Sigmoid colon (tissue), 7 donors: ENCODE measurements around the gene UCP1. TPM values are rescaled to one million over a fixed set of nuclear protein-coding genes. Genes with fewer than 3 reads are reported as not detected.

Source experiments
- DNase-seq: peaks from one replicate; pipeline ENCODE4 v3.0.0-alpha.2; 2019
- H3K27ac ChIP-seq, 4 donors: fragments of 200-600 bp; sonication (generic); one replicate each; pipeline ENCODE4 v1.5.1; 2016 to 2019; ENCODE audit warnings: mild to moderate bottlenecking in 1 of 4
- H3K27me3 ChIP-seq, 3 donors: fragments of 200-600 bp; sonication (generic); one replicate each; pipeline ENCODE4 v1.5.1; 2019; ENCODE audit warnings: mild to moderate bottlenecking in 1 of 3
- H3K36me3 ChIP-seq, 4 donors: fragments of 200-600 bp; sonication (generic); one replicate each; pipeline ENCODE4 v1.5.1; 2016 to 2019
- H3K4me1 ChIP-seq, 4 donors: fragments of 200-600 bp; sonication (generic); one replicate each; pipeline ENCODE4 v1.5.1; 2017 to 2019
- H3K4me3 ChIP-seq, 4 donors: fragments of 200-600 bp; sonication (generic); one replicate each; pipeline ENCODE4 v1.5.1; 2017 to 2019; ENCODE audit warnings: mild to moderate bottlenecking in 2 of 4, moderate library complexity in 1 of 4
- H3K9me3 ChIP-seq, 4 donors: fragments of 200-600 bp in 3 of 4; sonication (generic) in 3 of 4; one replicate each; pipeline versions ENCODE4 v1.5.1 to v1.6.1; 2013 to 2019
- CTCF ChIP-seq, 4 experiments: fragments of 450-650 bp in 3 of 4; fragments of 200-600 bp in 1 of 4; IDR thresholded peaks; one replicate each; pipeline ENCODE4 v1.5.1; 2016 to 2019; ENCODE audit warnings: antibody characterized with exemption in 4 of 4, mild to moderate bottlenecking in 3 of 4, moderate library complexity in 2 of 4
- EP300 ChIP-seq, 4 donors: sonication (generic); formaldehyde crosslinking; IDR thresholded peaks; one replicate each; pipeline ENCODE4 v1.6.1; 2017; ENCODE audit warnings: antibody characterized with exemption in 4 of 4
- POLR2A ChIP-seq, 2 donors: fragments of 450-650 bp; IDR thresholded peaks; one replicate each; pipeline ENCODE4 v1.6.1; 2016; ENCODE audit warnings: antibody characterized with exemption in 2 of 2, mild to moderate bottlenecking in 2 of 2, moderate library complexity in 2 of 2
- POLR2AphosphoS5 ChIP-seq, 4 donors: sonication (generic); formaldehyde crosslinking; IDR thresholded peaks; one replicate each; pipeline ENCODE4 v1.6.1; 2017; ENCODE audit warnings: antibody characterized with exemption in 4 of 4
- WGBS, 2 donors: extraction: QIAGEN DNeasy Blood & Tissue Kit; methylation state at CpG; one replicate each; pipeline ENCODE4 v1.1.7; 2013; 5-methylcytosine and 5-hydroxymethylcytosine counted together
- intact Hi-C: fragments of 100-400 bp; cut with DNase I; formaldehyde crosslinking; loops from one replicate; pipeline ENCODE4 v1.15.1; 2023
- polyA plus RNA-seq, 3 donors: library from polyadenylated mRNA; stranded (reverse); fragments of 200-250 nt; gene quantifications; one replicate each; pipeline ENCODE4 v1.2.3, GENCODE V29; 2013
- total RNA-seq, 4 donors: library from RNA; depleted of rRNA; stranded (reverse); fragments of >200 nt; gene quantifications; one replicate each; pipeline ENCODE4 v1.1.0, GENCODE V29; 2016
- donor health status: healthy with polysubstance abuse.
- donor health status: Bipolar disorder and iron deficiency.
- donor health status: healthy.

The UCP1 gene
- not detected for total RNA-seq
- polyA plus RNA-seq: not detected

- Histone ChIP-seq H3K9me3 (no peaks in the 10 kb centered on the region), H3K27ac (no peak within 1 kb of the TSS), H3K36me3 (no peaks in the 10 kb centered on the region), H3K4me1 (peaks cover 0 to 18% (median 8%) of the 10 kb centered on the region in 4 donors), H3K27me3 (peaks cover 12 to 52% (median 33%) of the 10 kb centered on the region in 3 donors), H3K4me3 (peak within 1 kb of the TSS; percentile 26 to 56 (median 47))
- 2% methylated on average over 69 of the region's 69 CpGs for WGBS, 2 donors
- TF ChIP-seq CTCF (IDR thresholded peaks at IDR 0.05) (no peak), POLR2AphosphoS5 (IDR thresholded peaks at IDR 0.05) (no peak), POLR2A (IDR thresholded peaks at IDR 0.05) (no peak), EP300 (IDR thresholded peaks at IDR 0.05) (no peak)
- no peak for DNase-seq
- intact Hi-C loops: no loop called here
Measured at GRCh38 chr4:140568507-140569306, at the start of gene UCP1. TSS of gene UCP1 (minus strand) at chr4:140568961. CDS start at chr4:140568729, 232 bp downstream.

GRCh38 chr4:140617499-140618248 lies 48.9 kb upstream of the UCP1 start:
- Histone ChIP-seq H3K4me3 (no peak overlapping the region), H3K4me1 (no peaks in the 10 kb centered on the region), H3K27ac (no peak overlapping the region), H3K27me3 (no peaks in the 10 kb centered on the region), H3K36me3 (no peaks in the 10 kb centered on the region), H3K9me3 (no peaks in the 10 kb centered on the region)
- DNase-seq: no peak
- 67 to 85% methylated on average over 7 of the region's 7 CpGs for WGBS, 2 donors
- intact Hi-C loops: loop anchor here (10.0 kb wide), 1 partner anchor 237 kb away; no protein-coding TSS in a partner anchor
- TF ChIP-seq POLR2A (IDR thresholded peaks at IDR 0.05): no peak
- TF ChIP-seq POLR2AphosphoS5 (IDR thresholded peaks at IDR 0.05): no peak
- no peak for TF ChIP-seq CTCF (IDR thresholded peaks at IDR 0.05)
- no peak for TF ChIP-seq EP300 (IDR thresholded peaks at IDR 0.05)

GRCh38 chr4:140615451-140615850 lies 46.7 kb upstream of the UCP1 start:
- no peak overlapping the region for H3K27ac ChIP-seq
- H3K9me3 ChIP-seq: no peaks in the 10 kb centered on the region
- 34 to 75% methylated on average over 1 of the region's 1 CpG for WGBS, 2 donors
- H3K36me3 ChIP-seq: no peaks in the 10 kb centered on the region
- TF ChIP-seq POLR2AphosphoS5 (IDR thresholded peaks at IDR 0.05) (no peak), CTCF (IDR thresholded peaks at IDR 0.05) (no peak), POLR2A (IDR thresholded peaks at IDR 0.05) (no peak), EP300 (IDR thresholded peaks at IDR 0.05) (no peak)
- DNase-seq: no peak
- no peaks in the 10 kb centered on the region for H3K4me1 ChIP-seq
- H3K4me3 ChIP-seq: no peak overlapping the region
- H3K27me3 ChIP-seq: no peaks in the 10 kb centered on the region
- intact Hi-C loops: loop anchor here (10.0 kb wide), 1 partner anchor 239 kb away; no protein-coding TSS in a partner anchor

- TF ChIP-seq POLR2A (IDR thresholded peaks at IDR 0.05): no peak
- no peak for TF ChIP-seq EP300 (IDR thresholded peaks at IDR 0.05)
- TF ChIP-seq CTCF (IDR thresholded peaks at IDR 0.05): no peak
- TF ChIP-seq POLR2AphosphoS5 (IDR thresholded peaks at IDR 0.05): no peak
- DNase-seq: no peak
- H3K27me3 ChIP-seq: no peaks in the 10 kb centered on the region
- intact Hi-C loops: loop anchor here (10.0 kb wide), 1 partner anchor 242 kb away; no protein-coding TSS in a partner anchor
- WGBS, 2 donors: 52 to 89% methylated on average over 1 of the region's 1 CpG
- no peaks in the 10 kb centered on the region for H3K36me3 ChIP-seq
- H3K27ac ChIP-seq: no peak overlapping the region
- H3K4me1 ChIP-seq: no peaks in the 10 kb centered on the region
- H3K9me3 ChIP-seq: no peaks in the 10 kb centered on the region
- H3K4me3 ChIP-seq: no peak overlapping the region
Measured at GRCh38 chr4:140612357-140612756, 43.6 kb upstream of the UCP1 start.
